Measurements from ENCODE around the gene ADTRP.
"Not testable (repeated sequence)": the region's sequence is repeated elsewhere in the genome, so short reads cannot be mapped to it uniquely, and the experiment has no call there.

ADTRP gene

GRCh38 chr6:11802886-11803590 is 24.4 kb upstream of the ADTRP start:
- no peak for DNase-seq (ENCODE audit: low read depth)

GRCh38 chr6:11800531-11800930 is 21.9 kb upstream of the ADTRP start:
- not testable (repeated sequence) for DNase-seq (ENCODE audit: low read depth)

GRCh38 chr6:11798538-11798937 is 19.9 kb upstream of the ADTRP start:
- DNase-seq (ENCODE audit: low read depth): no peak

- no peak for DNase-seq (ENCODE audit: low read depth)
Observed at GRCh38 chr6:11798096-11798495, 19.5 kb upstream of the ADTRP start.

- DNase-seq (ENCODE audit: low read depth): no peak
Observed at GRCh38 chr6:11796829-11797228, 18.2 kb upstream of the ADTRP start.

- DNase-seq (ENCODE audit: low read depth): no peak
Observed at GRCh38 chr6:11795403-11795802, 16.8 kb upstream of the ADTRP start.

- DNase-seq (ENCODE audit: low read depth): no peak
Observed at GRCh38 chr6:11793277-11793676, 14.7 kb upstream of the ADTRP start.

GRCh38 chr6:11791354-11792107 is 12.9 kb upstream of the ADTRP start:
- DNase-seq (ENCODE audit: low read depth): no peak

- no peak for DNase-seq (ENCODE audit: low read depth)
Observed at GRCh38 chr6:11789744-11790143, 11.1 kb upstream of the ADTRP start.

- no peak for DNase-seq (ENCODE audit: low read depth)
Observed at GRCh38 chr6:11788043-11788442, 9.4 kb upstream of the ADTRP start.

GRCh38 chr6:11785774-11786579 is 7.4 kb upstream of the ADTRP start:
- no peak for DNase-seq (ENCODE audit: low read depth)

- DNase-seq (ENCODE audit: low read depth): no peak
Observed at GRCh38 chr6:11785415-11785773, 6.8 kb upstream of the ADTRP start.

GRCh38 chr6:11784341-11784740 is 5.7 kb upstream of the ADTRP start:
- DNase-seq (ENCODE audit: low read depth): no peak

GRCh38 chr6:11783524-11784064 is 5.0 kb upstream of the ADTRP start:
- DNase-seq (ENCODE audit: low read depth): no peak

- no peak for DNase-seq (ENCODE audit: low read depth)
Observed at GRCh38 chr6:11782524-11782923, 3.9 kb upstream of the ADTRP start.

- DNase-seq (ENCODE audit: low read depth): no peak
Observed at GRCh38 chr6:11780097-11780428, 1.5 kb upstream of the ADTRP start.

- DNase-seq (ENCODE audit: low read depth): no peak
Observed at GRCh38 chr6:11779329-11780096, 910 bp upstream of the ADTRP start.

GRCh38 chr6:11778036-11778435 is 567 bp downstream of the ADTRP start:
- DNase-seq (ENCODE audit: low read depth): no peak

GRCh38 chr6:11775791-11776409 is 2.7 kb downstream of the ADTRP start:
- DNase-seq (ENCODE audit: low read depth): no peak

GRCh38 chr6:11774426-11774825 is 4.2 kb downstream of the ADTRP start:
- no peak for DNase-seq (ENCODE audit: low read depth)

- DNase-seq (ENCODE audit: low read depth): no peak
Observed at GRCh38 chr6:11773581-11773980, 5.0 kb downstream of the ADTRP start.

- DNase-seq (ENCODE audit: low read depth): no peak
Observed at GRCh38 chr6:11773013-11773412, 5.6 kb downstream of the ADTRP start.
